ENCODE data around the gene HINT2. TPM values are rescaled to one million over a fixed set of nuclear protein-coding genes. Genes with fewer than 3 reads are reported as not detected.
A peak's percentile ranks its signal among the peaks of the same experiment; 100 is the strongest.

The HINT2 gene
- total RNA-seq, 1 experiment from 2014 or later = 35.9 TPM

- H4K20me1 ChIP-seq (ENCODE audit: control insufficient read depth, insufficient read depth, insufficient read length) = no peaks in the 10 kb centered on the region
- H3K27me3 ChIP-seq (ENCODE audit: insufficient read depth, low read length) = no peaks in the 10 kb centered on the region
- no peak overlapping the region for H2BK12ac ChIP-seq (ENCODE audit: insufficient read length, low read depth, low read length)
- no peak overlapping the region for H2AK5ac ChIP-seq (ENCODE audit: insufficient read length, low read length)
- no CpG with 5 or more reads among the region's 1 CpG for whole genome bisulfite sequencing (ENCODE audit: extremely low coverage, insufficient read length, low lambda C conversion rate)
- H3K79me2 ChIP-seq (ENCODE audit: insufficient read depth, low read length) = no peaks in the 10 kb centered on the region
- H3K9me3 ChIP-seq (ENCODE audit: control insufficient read depth, low read depth, low read length) = no peaks in the 10 kb centered on the region
- H3K27ac Mint-ChIP-seq = no peak overlapping the region
- no peaks in the 10 kb centered on the region for H3K79me1 ChIP-seq (ENCODE audit: insufficient read depth, low read depth, low read length, poor library complexity, severe bottlenecking)
- no peak overlapping the region for H2BK120ac ChIP-seq (ENCODE audit: low read depth, low read length, poor library complexity, severe bottlenecking)
- no peak overlapping the region for H2AFZ ChIP-seq (ENCODE audit: low read length)
- H3K56ac ChIP-seq (ENCODE audit: insufficient read length, low read depth, low read length) = no peak overlapping the region
- H2BK15ac ChIP-seq (ENCODE audit: low read depth, low read length) = no peak overlapping the region
- peak; percentile 68 for DNase-seq
- H4K5ac ChIP-seq (ENCODE audit: insufficient read length, low read depth, low read length) = no peak overlapping the region
- H3K14ac ChIP-seq (ENCODE audit: insufficient read depth, low read length) = no peak overlapping the region
- no peaks in the 10 kb centered on the region for H3K4me1 ChIP-seq (ENCODE audit: insufficient read depth, low read length)
- H3K4me1 Mint-ChIP-seq = peaks cover 25 to 26% of the 10 kb centered on the region in 2 experiments
- no peak overlapping the region for H3T11ph ChIP-seq (ENCODE audit: low read length)
- H3K23ac ChIP-seq (ENCODE audit: insufficient read length, low read depth, low read length) = no peak overlapping the region
- peaks cover 8% of the 10 kb centered on the region for H3K23me2 ChIP-seq (ENCODE audit: insufficient read length, low read depth, low read length, poor library complexity, severe bottlenecking)
- H3K9me3 Mint-ChIP-seq = no peaks in the 10 kb centered on the region
- peaks cover 0 to 8% (median 5%) of the 10 kb centered on the region in 3 experiments; a peak in 4 of 7 replicates for H3K36me3 Mint-ChIP-seq (ENCODE audit: insufficient read depth in 1 of 3, low read depth in 3 of 3)
- no peak overlapping the region for H2BK20ac ChIP-seq (ENCODE audit: low read depth, low read length, poor library complexity, severe bottlenecking)
- H3K4me2 ChIP-seq (ENCODE audit: insufficient read depth, insufficient read length, low read length) = no peak overlapping the region
- 0 out of 5 replicates have a peak overlapping the region, but pooled peaks of 1 of the 2 experiments have one; percentile 11 for H3K4me3 Mint-ChIP-seq
- H4K91ac ChIP-seq (ENCODE audit: insufficient read length, low read depth, low read length) = no peak overlapping the region
- H3K4ac ChIP-seq (ENCODE audit: low read depth, low read length) = no peak overlapping the region
- H2BK5ac ChIP-seq (ENCODE audit: insufficient read length, low read length) = no peak overlapping the region
- H3K27me3 Mint-ChIP-seq (ENCODE audit: low read depth) = peaks cover 9% of the 10 kb centered on the region
- H3K9ac ChIP-seq (ENCODE audit: extremely low read depth, insufficient read length, low read length) = no peak overlapping the region
- H4K8ac ChIP-seq (replicated peaks; ENCODE audit: insufficient read length, low read depth, low read length) = no peak overlapping the region
- no peak overlapping the region for H3K18ac ChIP-seq (ENCODE audit: insufficient read length, low read depth, low read length)
- TF ChIP-seq, protein P1, sequence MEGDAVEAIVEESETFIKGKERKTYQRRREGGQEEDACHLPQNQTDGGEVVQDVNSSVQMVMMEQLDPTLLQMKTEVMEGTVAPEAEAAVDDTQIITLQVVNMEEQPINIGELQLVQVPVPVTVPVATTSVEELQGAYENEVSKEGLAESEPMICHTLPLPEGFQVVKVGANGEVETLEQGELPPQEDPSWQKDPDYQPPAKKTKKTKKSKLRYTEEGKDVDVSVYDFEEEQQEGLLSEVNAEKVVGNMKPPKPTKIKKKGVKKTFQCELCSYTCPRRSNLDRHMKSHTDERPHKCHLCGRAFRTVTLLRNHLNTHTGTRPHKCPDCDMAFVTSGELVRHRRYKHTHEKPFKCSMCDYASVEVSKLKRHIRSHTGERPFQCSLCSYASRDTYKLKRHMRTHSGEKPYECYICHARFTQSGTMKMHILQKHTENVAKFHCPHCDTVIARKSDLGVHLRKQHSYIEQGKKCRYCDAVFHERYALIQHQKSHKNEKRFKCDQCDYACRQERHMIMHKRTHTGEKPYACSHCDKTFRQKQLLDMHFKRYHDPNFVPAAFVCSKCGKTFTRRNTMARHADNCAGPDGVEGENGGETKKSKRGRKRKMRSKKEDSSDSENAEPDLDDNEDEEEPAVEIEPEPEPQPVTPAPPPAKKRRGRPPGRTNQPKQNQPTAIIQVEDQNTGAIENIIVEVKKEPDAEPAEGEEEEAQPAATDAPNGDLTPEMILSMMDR (conservative IDR thresholded peaks at IDR 0.05) = peak; percentile 57
- H3K27ac ChIP-seq (ENCODE audit: insufficient read length, low read depth, low read length) = no peak overlapping the region
Observed at GRCh38 chr9:35816708-35817107, 1.9 kb upstream of the HINT2 start.

Data from H9 (cell line).